ENCODE data around the gene LSMEM2. TPM values are rescaled to one million over a fixed set of nuclear protein-coding genes. Genes with fewer than 3 reads are reported as not detected.

Gene LSMEM2
- total RNA-seq, 1 donor from 2014 or later = not detected

GRCh38 chr3:50266836-50267235 lies 12.1 kb upstream of the LSMEM2 start:
- intact Hi-C loops (cut with DNase I) = no loop called here
- no peak for ATAC-seq
- no peaks in the 10 kb centered on the region for H3K27me3 ChIP-seq
- peak overlapping the region; percentile 90 for H3K27ac ChIP-seq
- TF ChIP-seq, protein P1, sequence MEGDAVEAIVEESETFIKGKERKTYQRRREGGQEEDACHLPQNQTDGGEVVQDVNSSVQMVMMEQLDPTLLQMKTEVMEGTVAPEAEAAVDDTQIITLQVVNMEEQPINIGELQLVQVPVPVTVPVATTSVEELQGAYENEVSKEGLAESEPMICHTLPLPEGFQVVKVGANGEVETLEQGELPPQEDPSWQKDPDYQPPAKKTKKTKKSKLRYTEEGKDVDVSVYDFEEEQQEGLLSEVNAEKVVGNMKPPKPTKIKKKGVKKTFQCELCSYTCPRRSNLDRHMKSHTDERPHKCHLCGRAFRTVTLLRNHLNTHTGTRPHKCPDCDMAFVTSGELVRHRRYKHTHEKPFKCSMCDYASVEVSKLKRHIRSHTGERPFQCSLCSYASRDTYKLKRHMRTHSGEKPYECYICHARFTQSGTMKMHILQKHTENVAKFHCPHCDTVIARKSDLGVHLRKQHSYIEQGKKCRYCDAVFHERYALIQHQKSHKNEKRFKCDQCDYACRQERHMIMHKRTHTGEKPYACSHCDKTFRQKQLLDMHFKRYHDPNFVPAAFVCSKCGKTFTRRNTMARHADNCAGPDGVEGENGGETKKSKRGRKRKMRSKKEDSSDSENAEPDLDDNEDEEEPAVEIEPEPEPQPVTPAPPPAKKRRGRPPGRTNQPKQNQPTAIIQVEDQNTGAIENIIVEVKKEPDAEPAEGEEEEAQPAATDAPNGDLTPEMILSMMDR (IDR thresholded peaks at IDR 0.05) = no peak
- H3K4me3 ChIP-seq = peak overlapping the region; percentile 55
- H3K36me3 ChIP-seq = no peaks in the 10 kb centered on the region
- H3K9me3 ChIP-seq = no peaks in the 10 kb centered on the region
- no peak for DNase-seq
- peaks cover 46% of the 10 kb centered on the region for H3K4me1 ChIP-seq

GRCh38 chr3:50267280-50267913 lies 11.5 kb upstream of the LSMEM2 start:
- Histone ChIP-seq H3K27ac (peak overlapping the region; percentile 90), H3K4me1 (peaks cover 46% of the 10 kb centered on the region), H3K4me3 (peak overlapping the region; percentile 55), H3K27me3 (no peaks in the 10 kb centered on the region), H3K36me3 (no peaks in the 10 kb centered on the region), H3K9me3 (no peaks in the 10 kb centered on the region)
- DNase-seq = peak; percentile 86
- TF ChIP-seq, protein P1 (IDR thresholded peaks at IDR 0.05) = no peak
- peak; percentile 45 for ATAC-seq
- intact Hi-C loops (cut with DNase I) = no loop called here

DNA sequence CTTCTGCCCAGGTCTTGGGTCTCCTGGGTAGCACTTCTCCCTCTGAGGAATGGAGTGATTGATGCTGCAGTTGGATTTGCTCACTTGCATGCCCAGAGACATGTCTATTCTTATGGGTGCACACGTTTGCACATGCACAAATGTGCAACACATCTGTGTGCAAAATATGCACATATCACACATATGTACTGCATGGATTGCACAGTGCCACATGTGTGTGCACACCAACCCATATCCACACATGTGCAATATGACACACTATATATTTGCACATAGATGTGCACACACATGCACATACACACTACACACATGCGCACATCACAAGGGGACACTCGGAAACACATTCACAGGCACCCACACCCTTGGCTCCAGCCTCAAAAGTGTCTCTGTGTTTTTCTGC lies 10.6 kb upstream of the LSMEM2 start:
- Histone ChIP-seq H3K27ac (peak overlapping the region; percentile 90), H3K27me3 (no peaks in the 10 kb centered on the region), H3K9me3 (no peaks in the 10 kb centered on the region), H3K4me1 (peaks cover 53% of the 10 kb centered on the region), H3K4me3 (peak overlapping the region; percentile 55), H3K36me3 (no peaks in the 10 kb centered on the region)
- intact Hi-C loops (cut with DNase I) = no loop called here
- ATAC-seq (no peak), DNase-seq (no peak)
- TF ChIP-seq, protein P1 (IDR thresholded peaks at IDR 0.05) = no peak

DNA sequence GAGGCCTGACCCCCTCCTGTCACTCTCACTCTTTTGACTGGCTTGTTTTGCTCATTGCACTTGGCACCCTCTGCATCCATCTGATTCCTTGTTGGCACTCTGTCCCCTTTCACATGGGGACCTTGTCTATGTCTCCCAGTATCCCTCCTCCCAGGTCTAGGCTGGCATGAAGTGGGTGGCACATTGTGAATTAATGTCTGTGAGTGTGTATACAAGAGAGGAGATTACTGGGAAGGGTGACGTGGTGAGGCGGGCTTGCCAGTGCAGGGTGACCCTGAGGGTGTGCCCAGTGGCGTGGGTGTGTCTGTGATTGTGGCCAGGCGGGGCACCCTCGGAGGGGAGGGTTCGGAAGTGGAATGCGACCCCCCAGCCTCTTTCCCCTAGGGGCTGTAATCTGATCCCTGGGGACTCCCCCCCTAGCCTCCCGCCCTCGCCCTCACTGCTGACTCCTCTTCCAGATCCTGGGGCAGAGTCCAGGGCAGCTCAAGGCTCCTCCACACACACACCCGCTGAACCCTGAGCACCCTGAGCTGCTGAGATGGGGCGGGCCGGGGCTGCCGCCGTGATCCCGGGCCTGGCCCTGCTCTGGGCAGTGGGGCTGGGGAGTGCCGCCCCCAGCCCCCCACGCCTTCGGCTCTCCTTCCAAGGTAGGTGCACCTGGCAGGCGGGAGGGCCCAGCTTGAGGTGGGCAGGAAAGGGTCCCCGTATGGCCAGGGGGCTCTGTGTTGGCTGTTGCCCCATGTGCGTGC lies 10.0 kb upstream of the LSMEM2 start, which contains the start of gene SEMA3B:
SEMA3B (plus strand) TSS at position 445 of the 749 bp plus-strand sequence; CDS start at position 539, 94 bp downstream.
- Histone ChIP-seq H3K4me3 (peak within 1 kb of the TSS; percentile 55), H3K9me3 (no peaks in the 10 kb centered on the region), H3K36me3 (no peaks in the 10 kb centered on the region), H3K4me1 (peaks cover 53% of the 10 kb centered on the region), H3K27me3 (no peaks in the 10 kb centered on the region), H3K27ac (peak within 1 kb of the TSS; percentile 90)
- TF ChIP-seq, protein P1 (IDR thresholded peaks at IDR 0.05) = no peak
- peak; percentile 55 for ATAC-seq
- DNase-seq = peak; percentile 89
- intact Hi-C loops (cut with DNase I) = no loop called here

DNA sequence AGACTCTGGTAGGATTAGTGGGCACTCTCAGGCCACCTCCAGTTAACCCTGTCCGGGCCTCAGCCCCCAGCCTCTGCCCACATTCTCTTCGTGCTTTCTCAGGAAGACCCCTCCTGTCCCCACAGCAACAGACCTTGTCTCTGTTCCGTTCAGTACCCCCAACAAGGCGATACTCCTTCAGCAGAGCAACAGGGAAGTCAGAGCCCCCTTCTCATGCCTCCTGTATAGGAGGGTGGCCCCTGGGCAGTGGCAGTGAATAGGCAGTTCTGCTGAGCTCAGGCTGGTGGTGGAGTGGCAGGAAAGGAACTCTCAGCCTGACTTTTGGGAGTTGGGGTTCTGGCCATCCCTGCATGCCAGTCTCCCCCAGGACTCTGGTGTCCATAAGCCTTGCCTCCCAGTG lies 9.4 kb upstream of the LSMEM2 start:
- H3K4me1 ChIP-seq = peaks cover 52% of the 10 kb centered on the region
- peak overlapping the region; percentile 55 for H3K4me3 ChIP-seq
- H3K27ac ChIP-seq = peak overlapping the region; percentile 90
- no peaks in the 10 kb centered on the region for H3K36me3 ChIP-seq
- intact Hi-C loops (cut with DNase I) = no loop called here
- H3K9me3 ChIP-seq = no peaks in the 10 kb centered on the region
- DNase-seq (no peak), ATAC-seq (no peak)
- TF ChIP-seq, protein P1 (IDR thresholded peaks at IDR 0.05) = no peak
- H3K27me3 ChIP-seq = peaks cover under 1% of the 10 kb centered on the region
